GM19351 (cell line): ENCODE results near the gene PCP2.
"Not testable (repeated sequence)": the region's sequence is repeated elsewhere in the genome, so short reads cannot be mapped to it uniquely, and the experiment has no call there.

ENCODE experiments used
- ATAC-seq: cut with Tn5 transposase; IDR thresholded peaks from one replicate; pipeline ENCODE4 v1.9.1; 2021; ENCODE audit warnings: mild to moderate bottlenecking, moderate library complexity; ENCODE audit not compliant: unreplicated experiment

PCP2 gene

DNA sequence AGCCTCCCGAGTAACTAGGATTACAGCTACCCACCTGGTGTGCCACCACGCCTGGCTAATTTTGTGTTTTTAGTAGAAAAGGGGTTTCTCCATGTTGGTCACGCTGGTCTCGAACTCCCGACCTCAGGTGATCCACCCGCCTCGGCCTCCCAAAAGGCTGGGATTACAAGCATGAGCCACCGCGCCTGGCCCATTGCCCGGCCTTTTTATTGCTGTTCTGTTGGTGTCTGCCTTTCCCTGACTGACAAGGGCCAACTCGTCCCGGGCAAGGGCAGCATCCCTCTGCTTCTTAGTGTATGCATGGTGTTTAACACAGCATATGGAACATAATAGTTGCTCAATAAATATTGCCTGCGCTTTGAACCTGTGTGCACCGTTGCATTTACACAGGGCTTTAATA, 29.1 kb upstream of the PCP2 start:
- ATAC-seq: no peak

DNA sequence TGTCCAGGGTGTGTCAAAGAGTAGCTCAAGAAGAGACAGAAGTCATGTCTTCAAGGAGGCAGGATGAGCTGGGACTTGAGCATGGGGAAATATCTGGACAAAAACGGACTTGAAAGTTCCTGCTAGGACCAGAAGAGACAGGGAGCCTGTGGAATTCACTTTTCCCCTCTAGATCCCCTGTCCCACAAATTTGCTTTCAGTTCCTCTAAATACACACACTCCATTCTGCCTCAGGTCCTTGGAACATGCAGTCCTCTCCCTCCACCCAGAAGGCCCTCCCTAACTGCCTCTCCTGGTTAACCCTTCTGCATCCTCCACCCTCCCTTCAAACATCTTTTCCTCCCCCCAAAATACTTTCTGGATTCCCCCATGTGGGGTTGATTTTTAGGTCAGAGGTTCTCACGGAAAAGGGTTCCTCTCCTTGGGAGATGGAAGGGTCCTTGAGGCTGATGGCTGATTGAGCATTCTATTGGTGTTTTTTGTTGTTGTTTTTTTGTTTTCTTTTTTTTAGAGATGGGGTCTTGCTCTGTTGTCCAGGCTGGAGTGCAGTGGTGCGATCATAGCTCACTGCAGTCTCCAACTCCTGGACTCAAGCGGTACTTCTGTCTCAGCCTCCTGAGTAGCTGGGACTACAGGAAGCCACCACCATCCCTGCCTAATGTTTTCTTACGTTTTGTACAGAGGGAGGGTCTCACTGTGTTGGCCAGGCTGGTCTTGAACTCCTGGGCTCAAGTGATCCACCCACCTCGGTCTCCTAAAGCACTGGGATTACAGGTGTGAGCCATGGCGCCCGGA, 28.4 kb upstream of the PCP2 start:
- ATAC-seq: no peak

DNA sequence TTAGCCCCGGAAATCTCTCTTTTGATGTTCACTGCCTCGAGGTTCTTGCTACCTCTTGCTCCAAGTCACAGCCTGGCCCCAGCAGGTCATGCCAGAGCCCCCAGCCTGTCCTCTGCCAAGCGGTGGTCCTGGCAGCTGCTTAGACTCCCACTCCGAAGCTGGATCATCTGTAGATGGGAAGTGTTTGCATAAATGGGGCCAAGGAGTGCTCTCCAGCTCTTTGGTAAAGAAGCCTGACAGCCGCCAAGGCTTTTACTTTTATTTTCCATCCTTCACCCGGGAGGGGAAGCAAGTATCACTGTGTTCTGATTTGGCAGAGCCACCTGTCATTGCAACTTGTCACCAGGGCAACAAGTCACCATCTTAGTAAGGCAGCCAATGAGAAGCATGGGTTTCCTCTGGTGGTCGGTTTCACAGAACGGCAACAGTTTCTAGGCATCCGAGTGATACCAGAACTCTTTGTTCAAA, 24.7 kb upstream of the PCP2 start:
- ATAC-seq: peak; percentile 79

DNA sequence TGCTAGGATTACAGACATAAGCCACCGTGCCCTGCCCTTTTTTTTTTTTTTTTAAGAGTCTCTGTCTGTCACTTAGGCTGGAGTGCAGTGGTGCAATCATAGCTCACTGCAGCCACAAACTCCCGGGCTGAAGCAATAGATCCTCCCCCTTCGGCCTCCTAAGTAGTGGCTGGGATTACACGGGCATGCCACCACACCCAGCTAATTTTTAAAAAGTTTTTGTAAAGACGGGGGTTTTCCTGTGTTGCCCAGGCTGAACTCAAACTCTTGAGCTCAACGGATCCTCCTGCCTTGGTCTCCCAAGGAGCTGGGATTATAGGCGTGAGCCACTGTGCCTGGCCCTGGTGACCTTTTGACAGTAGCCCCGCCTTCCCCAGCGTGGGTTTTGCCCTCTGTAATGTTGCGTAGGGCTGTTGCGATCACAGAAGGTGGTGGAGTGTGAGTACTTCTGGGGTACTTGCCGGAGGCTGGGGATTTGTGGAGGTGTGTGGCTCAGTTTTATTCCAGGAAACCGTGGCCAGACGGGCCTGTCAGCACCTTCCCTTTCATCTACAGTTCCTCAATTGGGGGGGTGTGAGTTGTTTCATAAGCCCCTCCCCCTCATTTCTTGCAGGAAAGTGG, 23.7 kb upstream of the PCP2 start:
- ATAC-seq: no peak

DNA sequence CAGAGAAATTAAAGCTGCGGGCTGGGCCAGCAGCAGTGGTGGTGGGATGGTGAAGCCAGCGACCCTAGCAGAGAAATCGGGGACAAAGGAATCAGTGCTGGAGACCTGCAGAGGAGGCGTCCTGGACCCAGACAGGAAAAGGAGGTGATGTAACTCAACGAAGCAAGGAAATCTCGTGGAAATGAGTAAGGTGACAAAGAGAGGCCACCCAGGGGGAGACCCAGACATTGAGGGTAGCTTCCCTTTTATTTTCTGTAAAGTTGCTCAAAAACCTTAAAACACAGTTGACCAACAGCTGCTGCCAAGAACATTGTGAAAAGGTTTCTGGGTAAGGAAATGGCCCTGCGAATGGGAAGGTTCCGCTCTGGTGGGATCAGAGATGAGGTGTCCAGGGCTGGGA, 22.1 kb upstream of the PCP2 start:
- ATAC-seq: no peak

DNA sequence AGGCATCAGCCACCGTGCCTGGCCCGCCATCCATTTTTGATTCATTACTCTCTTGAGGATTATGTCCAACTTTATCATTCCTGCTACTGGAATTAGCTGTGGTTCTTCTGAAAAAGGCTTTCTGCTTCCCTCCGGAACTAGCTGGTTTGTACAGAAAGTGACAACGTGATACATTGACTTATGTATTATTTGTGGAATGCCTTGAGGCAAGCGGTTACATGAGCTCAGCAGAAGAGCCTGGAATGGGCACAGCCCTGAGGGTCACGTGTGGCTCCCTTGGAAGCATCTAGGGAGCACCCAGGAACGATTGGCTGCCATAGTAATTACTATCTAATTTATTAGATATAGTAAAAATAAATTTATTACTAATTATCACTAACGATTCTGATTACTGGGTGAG, 20.9 kb upstream of the PCP2 start:
- no peak for ATAC-seq

DNA sequence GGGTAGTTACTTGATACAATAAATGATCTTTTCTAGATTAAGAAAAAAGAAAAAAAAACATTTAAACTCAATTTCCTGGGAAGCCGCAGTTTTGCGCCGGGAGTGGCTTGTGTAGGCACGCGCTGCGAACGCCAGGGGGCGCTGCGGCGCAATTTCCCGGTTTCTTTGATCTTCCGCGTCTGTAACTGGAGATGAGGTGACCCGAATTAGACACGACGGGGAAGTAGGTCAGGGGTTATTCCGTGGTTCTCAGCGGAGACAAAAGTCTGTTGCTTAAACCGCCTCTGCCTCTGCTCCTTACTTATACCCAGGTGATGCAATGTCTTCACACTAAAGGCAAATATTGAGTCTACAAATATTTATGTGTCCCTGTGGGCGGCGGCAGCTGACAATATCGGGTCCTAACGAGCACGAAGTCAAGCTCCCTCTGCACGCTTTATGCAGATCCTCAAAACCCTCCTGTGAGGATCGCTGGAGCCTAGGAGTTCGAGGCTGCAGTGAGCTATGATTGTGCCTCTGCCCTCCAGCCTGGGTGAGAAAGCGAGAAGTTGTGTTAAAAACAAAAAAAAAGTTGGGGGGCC, 18.6 kb upstream of the PCP2 start:
- no peak for ATAC-seq

DNA sequence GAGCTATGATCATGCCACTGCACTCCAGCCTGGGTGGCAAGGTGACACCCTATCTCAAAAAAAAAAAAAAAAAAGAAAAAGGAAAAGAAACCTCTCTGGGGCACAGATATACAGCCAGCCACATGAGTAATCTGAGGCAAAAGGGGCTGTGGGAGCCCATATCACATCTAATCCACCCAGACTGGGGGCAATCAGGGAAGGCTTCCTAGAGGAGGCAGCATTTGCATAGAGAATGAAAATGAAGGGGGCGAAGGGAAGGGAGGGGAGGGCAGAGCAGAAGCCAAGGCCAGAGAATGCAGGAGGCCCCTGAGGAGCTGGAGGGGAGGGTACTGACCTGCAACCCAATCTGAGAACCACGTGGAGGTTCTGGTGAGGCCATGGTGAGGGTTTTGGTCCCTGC, 16.6 kb upstream of the PCP2 start:
- ATAC-seq: no peak

DNA sequence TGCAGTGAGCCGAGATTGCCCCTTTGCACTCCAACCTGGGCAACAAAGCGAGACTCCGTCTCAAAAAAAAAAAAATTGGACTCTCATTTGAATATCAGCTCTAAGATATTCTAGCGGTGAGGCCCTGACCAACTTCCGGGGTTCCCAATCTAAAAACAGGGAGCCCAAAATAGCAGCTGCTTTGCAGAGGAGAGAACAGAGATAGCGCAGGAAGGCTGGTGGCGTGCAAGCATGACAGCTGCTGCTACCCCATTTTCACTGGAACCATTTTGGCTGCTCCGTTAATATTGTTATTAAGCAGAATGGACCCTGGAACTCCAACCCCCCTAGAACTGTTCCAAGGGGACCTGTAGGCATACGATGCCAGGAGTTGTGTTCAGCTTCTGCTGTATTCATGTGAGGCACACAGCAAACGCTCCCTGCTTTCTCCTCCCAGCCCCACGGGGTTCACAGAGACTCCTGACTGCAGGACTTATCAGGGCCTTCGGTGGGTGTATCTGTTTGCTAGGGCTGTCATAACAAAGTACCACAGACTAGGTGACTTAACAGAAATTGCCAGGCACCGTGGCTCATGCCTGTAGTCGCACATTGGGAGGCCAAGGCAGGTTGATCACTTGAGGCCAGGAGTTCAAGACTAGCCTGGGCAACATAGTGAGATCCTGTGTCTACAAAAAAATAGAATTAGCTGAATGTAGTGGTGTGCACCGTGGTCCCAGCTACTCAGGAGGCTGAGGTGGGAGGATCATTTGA, 14.9 kb upstream of the PCP2 start:
- ATAC-seq: no peak

DNA sequence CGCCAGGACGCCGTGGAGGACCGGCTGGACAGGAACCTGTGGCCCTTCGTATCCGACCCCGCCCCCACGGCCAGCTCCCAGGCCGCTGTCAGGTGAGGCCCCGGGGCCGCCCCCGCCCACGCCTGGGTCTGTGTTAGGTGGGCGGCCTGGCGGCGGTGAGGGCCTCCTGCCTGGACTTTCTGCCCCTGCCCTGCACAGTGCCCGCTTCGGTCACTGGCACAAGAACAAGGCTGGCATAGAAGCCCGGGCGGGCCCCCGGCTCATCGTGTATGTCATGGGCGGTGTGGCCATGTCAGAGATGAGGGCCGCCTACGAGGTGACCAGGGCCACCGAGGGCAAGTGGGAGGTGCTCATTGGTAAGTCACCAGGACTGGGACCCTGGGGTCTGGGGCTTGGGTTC, 13.6 kb upstream of the PCP2 start:
- ATAC-seq: no peak

DNA sequence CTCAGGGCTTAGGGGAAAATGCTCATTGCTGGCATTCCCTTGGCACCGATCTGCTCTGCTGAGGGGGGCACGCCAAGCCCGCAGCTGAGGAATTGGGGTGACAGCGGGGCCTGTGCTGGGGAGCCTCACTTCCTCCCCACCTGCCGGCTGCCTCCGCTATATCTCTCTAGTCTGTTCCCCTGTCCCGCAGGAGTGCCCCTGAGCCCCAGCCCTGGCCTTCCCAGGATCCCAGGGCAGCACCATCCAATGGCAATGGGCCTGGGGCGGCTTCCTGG, 12.8 kb upstream of the PCP2 start:
- ATAC-seq: no peak

DNA sequence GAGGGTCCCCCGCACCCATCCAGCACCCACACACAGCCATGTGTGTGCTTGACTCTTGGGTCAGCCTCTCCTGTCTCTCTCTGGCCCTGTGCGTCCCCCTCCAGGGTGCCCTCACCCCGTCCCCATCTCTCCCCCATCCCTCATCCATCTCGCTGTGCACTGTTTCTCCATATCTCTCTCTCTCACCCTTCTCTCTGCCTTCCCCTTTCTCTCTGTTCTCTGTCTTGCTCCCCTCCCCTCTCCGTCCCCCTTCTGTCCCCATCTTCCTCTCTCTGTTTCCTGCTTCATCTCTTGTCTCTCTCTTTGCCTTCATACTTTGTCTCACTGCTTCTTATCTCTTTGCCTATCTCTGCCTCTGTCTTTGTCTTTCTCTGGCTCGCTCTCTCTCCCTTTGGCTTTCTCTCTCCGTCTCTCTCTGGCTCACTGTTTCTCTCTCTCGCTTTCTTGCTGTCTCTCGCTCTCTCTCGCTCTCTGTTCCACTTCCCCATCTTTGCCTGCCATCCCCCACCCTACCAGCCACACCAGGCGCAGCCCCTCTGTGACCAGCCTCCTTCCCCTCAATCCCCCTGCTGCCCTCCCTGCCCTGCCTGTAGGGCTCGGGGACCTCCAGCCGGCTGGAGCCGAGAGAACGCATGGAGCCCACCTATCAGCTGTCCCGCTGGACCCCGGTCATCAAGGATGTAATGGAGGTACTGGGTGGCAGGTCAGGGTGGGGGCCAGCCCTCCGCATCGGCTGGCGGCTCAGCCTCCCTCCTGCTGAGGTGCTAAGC, 12.3 kb upstream of the PCP2 start:
- no peak for ATAC-seq

DNA sequence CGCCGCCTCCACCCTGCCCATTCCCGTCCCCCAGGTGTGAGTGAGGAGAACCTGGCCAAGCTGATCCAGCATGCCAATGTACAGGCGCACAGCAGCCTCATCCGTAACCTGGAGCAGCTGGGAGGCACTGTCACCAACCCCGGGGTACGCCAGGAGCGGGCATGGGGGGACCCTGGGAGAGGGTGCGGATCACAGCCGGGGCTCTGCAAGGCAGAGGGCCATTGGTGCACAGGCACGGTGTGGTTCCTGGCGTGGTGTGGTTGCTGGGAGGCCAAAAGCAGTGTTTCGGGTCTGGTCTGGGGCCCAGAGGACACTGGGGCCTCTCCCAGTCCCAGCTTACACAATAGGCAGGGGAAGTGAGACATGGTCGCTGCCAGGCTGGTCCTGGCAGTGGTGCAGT, 11.6 kb upstream of the PCP2 start:
- ATAC-seq: no peak

DNA sequence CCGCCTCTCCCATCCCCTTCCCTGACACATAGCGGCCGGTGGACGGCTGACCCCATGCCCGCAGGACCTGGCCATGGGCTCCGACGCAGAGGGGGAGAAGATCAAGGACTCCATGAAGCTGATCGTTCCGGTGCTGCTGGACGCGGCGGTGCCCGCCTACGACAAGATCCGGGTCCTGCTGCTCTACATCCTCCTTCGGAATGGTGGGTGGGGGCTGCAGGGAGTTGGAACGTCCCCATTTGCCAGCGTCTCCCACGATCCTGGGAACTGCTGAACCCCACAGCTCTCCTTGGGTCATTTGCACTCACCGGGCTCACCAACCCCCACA, 11.0 kb upstream of the PCP2 start:
- ATAC-seq: no peak

DNA sequence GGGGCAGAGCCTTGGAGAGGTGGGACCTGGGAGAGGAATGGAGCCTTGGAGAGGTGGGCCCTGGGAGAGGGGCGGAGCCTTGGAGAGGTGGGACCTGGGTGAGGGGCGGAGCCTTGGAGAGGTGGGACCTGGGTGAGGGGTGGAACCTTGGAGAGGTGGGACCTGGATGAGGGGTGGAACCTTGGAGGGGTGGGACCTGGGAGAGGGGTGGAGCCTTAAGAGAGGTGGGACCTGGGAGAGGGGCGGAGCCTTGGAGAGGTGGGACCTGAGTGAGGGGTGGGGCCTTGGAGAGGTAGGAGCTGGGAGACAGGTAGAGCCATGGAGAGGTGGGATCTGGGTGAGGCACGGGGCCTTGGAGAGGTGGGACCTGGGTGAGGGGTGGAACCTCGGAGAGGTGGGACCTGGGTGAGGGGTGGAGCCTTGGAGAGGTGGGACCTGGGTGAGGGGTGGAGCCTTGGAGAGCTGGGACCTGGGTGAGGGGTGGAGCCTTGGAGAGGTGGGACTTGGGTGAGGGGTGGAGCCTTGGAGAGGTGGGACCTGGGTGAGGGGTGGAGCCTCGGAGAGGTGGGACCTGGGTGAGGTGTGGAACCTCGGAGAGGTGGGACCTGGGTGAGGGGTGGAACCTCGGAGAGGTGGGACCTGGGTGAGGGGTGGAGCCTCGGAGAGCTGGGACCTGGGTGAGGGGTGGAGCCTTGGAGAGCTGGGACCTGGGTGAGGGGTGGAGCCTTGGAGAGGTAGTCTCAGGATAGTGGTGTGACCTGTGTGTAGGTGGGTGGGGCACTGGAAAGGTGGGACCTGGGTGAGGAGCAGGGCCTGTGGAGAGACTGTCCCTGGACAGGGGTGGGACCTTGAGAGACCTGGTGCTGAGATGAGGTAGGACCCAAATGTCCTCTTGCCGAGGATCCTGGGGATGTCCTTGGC, 10.4 kb upstream of the PCP2 start:
- not testable (repeated sequence) for ATAC-seq

DNA sequence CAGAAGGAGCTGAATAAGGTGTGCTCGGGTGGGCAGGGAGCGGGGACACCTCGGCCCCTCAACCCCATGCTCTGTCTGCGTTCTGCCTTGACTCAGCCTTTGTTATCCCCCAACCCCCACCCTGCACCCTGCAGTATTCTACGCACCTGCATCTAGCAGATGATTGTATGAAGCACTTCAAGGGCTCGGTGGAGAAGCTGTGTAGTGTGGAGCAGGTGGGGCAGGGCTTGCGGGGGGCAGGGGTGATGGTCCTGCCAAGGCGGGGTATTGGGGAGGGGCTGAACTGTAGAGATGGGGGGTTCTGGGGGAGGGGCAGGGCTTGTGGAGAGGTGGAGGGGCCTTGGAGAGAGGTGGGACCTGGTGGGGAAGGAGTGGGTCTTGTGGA, 9.5 kb upstream of the PCP2 start:
- no peak for ATAC-seq

DNA sequence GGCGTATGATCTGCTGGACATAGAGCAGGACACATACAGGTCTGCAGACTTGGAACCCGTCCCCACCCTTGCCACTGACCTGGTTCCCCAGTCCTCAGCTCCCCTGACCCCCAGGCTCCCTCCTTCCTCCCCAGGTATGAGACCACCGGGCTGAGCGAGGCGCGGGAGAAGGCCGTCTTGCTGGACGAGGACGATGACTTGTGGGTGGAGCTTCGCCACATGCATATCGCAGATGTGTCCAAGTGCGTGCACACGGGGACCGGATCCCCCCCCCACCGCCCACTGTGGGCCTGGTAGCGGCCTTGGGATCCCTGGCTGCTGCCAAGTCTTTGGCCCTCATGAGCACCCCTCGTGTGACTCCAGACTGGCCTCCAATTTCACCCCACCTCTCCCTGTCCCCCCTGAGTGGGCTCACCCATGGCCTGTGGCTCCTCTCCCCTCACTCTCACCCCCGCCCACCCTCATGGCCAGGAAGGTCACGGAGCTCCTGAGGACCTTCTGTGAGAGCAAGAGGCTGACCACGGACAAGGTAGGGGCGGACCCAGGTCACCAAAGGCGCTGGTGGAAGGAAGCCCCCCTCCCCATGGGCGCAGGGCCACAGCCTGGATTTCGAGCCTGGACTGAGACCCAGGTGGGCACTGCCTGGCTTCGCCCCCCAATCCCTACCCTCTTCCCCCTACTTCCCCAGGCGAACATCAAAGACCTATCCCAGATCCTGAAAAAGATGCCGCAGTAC, 8.9 kb upstream of the PCP2 start:
- no peak for ATAC-seq

DNA sequence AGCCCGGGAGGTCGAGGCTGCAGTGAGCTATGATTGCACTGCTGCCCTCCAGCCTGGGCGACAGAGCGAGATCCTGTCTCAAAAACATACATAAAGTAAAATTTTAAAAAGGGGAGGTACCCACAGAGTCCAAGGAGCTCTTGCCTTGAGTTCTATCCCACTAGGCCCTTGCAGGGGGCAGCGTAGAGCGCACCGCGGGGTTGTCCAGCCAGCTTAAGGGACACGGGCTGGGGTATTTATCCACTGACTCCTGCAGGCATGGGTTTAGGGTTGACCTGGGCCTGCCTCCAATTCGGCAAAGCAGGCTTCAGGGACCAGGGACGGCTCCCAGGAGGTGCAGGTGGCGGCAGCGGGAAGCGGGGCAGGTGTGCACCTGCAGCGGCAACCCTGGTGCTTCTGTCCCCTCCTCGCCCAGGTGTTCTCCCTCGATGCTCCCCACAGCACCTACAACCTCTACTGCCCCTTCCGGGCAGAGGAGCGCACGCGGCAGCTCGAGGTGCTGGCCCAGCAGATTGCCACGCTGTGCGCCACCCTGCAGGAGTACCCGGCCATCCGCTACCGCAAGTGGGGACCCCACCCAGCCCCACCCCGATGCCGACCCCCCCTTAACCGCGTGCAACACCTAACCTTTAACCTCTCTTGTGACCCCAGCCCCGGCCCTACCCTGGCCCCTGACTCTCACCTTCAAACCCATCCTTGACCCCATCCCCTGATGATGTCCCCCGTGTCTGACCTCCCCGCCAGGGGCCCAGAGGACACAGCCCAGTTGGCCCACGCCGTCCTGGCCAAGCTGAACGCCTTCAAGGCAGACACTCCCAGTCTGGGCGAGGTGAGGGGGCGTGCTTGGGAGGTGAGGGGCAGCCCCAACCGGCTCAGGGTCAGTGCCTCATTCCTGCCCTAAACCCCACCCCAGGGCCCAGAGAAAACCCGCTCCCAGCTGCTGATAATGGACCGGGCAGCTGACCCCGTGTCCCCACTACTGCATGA, 8.1 kb upstream of the PCP2 start:
- no peak for ATAC-seq
